GM12875 (cell line): ENCODE measurements around the gene PTRH1.

ENCODE experiments used
- H3K4me3 ChIP-seq: one replicate; pipeline ENCODE4 v1.5.1; 2011; ENCODE audit warnings: low read depth, low read length, control low read depth
- TF ChIP-seq, protein P1 (sequence below): IDR thresholded peaks from 2 replicates; pipeline ENCODE4 v1.5.1; 2011; ENCODE audit warnings: low read depth, mild to moderate bottlenecking, control low read depth, inconsistent platforms, low read length, moderate library complexity, borderline replicate concordance; ENCODE audit not compliant: insufficient read depth

PTRH1 gene

DNA sequence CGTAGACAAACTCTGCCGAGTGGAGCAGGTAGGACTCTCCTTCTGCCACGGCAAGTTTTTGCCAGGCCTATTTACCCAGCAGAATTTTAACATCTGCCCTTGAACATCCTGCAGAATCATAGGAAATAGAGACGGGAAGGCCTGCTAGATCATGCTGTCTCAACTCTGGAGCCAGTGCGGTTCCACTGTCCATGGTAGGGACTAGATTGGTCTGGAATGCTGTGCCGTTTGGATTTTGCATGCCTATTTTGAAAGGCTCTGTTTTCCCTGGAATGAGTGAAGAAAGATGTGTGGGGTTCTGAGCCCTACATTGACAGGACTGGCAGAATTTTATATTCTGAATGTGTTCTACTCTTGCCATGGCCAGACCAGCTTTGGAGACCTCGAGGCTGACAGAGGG is 42.2 kb downstream of the PTRH1 start:
- TF ChIP-seq, protein P1, sequence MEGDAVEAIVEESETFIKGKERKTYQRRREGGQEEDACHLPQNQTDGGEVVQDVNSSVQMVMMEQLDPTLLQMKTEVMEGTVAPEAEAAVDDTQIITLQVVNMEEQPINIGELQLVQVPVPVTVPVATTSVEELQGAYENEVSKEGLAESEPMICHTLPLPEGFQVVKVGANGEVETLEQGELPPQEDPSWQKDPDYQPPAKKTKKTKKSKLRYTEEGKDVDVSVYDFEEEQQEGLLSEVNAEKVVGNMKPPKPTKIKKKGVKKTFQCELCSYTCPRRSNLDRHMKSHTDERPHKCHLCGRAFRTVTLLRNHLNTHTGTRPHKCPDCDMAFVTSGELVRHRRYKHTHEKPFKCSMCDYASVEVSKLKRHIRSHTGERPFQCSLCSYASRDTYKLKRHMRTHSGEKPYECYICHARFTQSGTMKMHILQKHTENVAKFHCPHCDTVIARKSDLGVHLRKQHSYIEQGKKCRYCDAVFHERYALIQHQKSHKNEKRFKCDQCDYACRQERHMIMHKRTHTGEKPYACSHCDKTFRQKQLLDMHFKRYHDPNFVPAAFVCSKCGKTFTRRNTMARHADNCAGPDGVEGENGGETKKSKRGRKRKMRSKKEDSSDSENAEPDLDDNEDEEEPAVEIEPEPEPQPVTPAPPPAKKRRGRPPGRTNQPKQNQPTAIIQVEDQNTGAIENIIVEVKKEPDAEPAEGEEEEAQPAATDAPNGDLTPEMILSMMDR, result no peak
- H3K4me3 ChIP-seq, result no peak overlapping the region

DNA sequence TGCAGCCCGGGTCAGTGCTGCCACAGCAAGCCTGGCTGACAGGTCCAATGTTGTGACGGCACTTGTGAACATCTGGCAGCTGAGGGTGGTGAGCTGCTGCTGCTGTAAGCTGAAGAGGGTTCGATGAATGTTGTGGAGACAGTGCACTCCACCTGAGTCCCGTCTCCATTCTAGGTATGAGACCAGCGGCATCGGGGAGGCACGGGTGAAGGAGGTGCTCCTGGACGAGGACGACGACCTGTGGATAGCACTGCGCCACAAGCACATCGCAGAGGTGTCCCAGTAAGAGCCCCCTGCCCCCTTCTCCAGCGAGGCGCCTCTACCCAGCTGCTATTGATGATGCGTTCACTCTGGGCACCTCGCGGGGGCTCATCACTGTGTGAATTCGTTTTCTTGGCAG is 47.6 kb downstream of the PTRH1 start:
- TF ChIP-seq, protein P1, result no peak
- H3K4me3 ChIP-seq, result no peak overlapping the region

DNA sequence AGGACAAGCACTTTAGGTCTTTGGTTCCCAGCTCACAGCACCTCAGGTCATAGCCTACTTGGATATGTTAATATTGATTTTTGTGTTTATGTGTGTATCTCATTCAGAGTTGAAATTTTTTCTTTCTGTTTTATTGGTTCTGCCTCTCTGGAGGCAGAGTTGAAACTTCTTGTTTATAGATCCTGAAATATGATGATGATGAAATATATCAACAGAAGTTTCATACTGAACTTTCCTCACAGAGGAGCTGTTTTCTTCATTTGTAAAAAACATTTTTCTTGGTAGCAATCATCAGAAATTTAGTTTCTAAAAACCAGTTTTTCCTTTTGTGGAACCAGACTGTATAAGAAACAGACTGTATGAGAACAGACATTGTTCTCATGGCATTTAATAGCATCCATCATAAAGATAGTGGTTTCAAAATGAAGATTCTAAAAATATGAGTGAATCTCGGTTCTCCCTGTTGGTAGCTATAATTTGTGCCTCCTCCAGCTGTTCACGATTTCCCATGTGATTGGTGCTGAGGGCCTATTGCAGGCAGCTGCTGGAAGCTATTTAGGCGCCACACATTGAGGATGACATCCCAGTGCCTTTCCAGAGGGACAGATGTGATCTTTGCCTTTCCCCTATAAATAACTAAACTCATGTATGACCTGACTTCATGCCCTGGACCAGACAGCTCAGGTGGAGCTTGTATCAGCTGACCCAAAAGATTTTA is 48.2 kb downstream of the PTRH1 start:
- H3K4me3 ChIP-seq, result no peak overlapping the region
- TF ChIP-seq, protein P1, result no peak

DNA sequence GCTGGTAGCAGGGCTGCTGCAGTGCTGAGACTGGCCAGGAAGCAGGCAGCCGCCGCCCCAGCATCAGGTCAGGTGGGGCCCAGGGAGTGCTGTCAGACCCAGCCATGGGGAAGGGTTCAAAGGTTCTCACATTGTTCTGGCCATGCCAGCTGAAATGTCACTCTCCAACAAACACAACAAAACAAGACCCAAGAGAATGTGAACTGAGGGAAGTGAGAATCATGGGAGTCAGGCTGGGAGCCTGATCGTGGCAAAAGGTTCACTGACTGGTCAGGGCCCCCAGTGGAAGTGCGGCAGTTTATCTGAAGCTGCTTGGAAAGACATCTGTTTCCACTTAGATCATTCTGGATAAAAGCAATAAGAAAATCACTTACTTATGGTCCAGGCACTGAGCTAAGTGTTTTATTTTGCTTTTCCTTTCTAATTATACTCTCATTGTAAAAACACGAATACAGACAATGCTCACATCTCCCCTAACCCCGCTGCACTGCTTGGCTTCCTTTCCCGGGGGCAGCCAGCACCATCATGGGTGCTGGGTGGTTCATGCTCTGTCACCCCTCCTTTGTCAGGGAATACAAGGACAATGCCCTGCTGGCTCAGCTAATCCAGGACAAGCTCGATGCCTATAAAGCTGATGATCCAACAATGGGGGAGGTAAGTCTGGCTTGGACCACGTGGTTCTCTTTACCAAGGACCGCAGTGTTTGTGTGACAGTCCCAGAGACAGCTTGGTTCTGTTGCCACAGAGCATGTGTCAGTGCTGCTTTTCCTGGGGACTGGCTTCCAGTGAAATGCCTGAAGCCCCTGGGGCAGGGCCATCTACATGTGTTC is 50.6 kb downstream of the PTRH1 start:
- H3K4me3 ChIP-seq, result no peak overlapping the region
- TF ChIP-seq, protein P1, result no peak

DNA sequence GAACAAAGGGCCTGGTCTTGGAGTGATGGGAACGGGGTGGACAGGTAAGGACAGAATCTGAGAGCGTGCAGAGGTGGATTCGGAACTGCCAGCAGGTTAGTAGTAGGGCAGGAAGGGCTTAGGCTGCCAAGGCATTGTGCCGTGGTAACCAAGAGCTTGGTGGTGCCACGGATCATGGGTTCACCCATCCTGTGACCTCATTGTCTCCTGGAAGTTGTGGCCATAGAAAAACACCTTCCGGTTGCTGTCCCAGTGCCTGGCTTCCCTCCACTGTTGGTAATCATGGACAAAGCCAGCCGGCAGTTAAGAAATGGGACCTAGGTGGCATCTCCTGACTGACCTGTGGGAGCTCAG is 51.2 kb downstream of the PTRH1 start:
- TF ChIP-seq, protein P1, result no peak
- H3K4me3 ChIP-seq, result no peak overlapping the region
